Measurements from ENCODE around the gene LDLRAD4.
"Not testable (repeated sequence)": the region's sequence is repeated elsewhere in the genome, so short reads cannot be mapped to it uniquely, and the experiment has no call there.

LDLRAD4 gene

DNA sequence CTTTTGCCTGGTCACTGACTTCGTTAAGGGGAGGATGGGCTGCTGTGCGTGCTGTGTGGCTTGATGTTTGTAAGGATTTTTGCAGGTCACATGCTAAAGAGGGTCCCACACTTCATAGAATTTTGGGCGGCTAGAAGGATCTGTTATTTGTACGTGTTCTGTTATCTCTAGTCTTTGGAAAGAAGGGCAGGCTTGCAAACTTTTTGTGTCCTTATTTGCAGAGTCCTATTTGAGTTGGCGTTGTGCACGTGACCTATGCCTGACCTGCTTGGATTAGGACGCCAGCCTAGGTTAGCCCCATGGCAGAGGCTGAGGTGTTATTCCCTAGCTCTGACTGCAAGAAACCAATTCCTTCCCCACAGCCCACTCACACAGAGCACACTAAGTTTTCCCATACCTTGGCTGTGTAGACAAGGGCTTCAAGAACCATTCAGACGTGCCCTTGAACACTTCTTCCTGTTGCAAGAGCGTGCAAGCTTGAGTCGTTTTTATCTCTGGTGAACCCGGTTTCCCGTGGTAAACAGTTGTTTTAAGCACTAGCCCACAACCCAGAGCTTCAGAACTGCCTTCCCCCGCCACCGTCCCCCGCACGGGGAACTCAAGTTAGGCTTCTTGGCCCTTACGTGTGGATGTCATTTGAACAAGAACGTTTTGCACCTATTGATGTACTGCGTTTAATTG is 94.6 kb downstream of the LDLRAD4 start:
- DNase-seq = no peak

- no peak for DNase-seq
Observed at GRCh38 chr18:13315000-13315399, 96.4 kb downstream of the LDLRAD4 start.

DNA sequence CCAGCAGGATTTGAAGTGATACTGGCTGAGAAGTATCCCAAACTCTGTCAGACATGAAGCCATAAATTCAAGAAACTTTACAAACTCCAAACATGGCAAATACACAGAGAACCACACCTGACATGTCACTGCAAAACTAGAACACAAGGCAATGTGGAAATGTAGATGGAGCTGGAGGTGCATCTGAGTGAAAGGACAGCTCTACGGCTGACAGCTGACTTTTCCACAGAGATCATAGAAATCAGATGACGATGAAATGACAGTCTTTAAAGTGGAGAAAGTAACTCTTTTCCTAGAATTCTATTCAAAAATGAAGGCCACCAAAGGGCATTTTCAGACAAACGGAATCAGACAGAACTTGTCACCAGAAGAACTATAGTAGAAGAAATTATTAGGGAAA is 97.5 kb downstream of the LDLRAD4 start:
- no peak for DNase-seq

GRCh38 chr18:13317801-13318200 is 99.2 kb downstream of the LDLRAD4 start:
- no peak for DNase-seq

- no peak for DNase-seq
Observed at GRCh38 chr18:13318731-13319501, 100.4 kb downstream of the LDLRAD4 start.

- no peak for DNase-seq
Observed at GRCh38 chr18:13319629-13320028, 101.1 kb downstream of the LDLRAD4 start.

DNA sequence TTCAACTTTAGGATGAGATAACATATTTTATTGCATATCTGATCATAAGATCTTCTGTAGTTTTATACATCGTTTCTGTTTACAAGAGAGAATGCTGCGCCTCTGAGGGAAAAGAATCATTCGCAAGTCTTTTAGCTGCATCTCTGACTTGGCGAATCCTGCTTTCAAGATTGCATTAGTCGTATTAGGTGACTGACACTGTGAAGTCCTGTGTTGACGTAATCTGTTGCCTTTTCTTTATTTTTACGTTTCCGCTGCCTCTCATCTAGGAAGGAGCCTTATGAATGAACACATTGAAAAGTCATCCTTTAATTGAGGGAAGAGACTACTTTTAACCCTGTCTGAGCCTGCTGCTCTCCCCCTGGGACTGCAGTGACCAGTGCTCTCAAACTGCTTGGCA is 101.5 kb downstream of the LDLRAD4 start:
- no peak for DNase-seq

DNA sequence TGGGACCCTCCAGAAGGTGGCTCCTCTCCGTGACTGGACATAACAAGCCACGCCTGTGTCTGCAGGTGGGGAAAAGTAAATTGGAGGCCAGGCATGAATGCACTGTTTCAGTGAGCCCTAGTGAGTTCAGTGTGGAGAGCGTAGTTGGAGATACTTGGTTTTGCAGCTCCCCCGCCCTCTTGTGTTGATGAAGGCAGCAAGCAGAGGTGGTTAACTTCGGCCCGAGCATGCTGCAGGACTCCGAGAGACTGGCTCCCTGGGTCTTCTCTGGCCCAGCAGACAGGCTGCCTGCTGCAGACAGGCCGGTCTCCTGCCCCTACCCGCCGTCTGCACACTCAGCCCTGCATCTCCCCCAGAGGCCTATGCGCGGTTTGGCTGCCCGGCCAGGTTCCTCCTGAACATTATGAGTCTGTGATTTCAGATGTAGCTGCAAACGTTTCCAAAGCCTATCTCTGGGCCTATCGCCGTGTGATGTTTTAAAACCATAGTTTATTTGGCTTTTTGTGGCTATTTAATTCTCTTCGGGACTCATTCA is 102.4 kb downstream of the LDLRAD4 start:
- DNase-seq = no peak

- no peak for DNase-seq
Observed at GRCh38 chr18:13321923-13322322, 103.4 kb downstream of the LDLRAD4 start.

DNA sequence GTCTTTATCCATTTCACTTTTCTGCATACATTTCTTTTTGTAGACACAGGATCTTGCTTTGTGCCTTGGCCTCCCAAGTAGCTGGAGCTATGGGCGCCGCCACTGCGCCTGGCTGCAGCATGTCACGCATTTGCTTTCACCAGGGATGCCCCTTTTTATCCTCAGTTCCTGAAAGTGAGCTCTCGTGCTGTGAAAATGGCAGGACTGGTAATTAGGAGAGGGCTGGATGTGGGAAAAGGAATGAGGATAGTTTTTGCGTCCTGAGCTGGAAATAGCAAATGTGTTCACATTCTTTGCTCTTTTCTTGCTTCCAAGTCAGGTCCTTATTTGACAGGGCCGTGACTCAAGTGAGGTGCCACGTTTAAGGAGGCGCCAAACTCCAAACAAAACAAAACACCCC is 104.6 kb downstream of the LDLRAD4 start:
- DNase-seq = no peak

GRCh38 chr18:13324880-13325279 is 106.3 kb downstream of the LDLRAD4 start:
- no peak for DNase-seq

DNA sequence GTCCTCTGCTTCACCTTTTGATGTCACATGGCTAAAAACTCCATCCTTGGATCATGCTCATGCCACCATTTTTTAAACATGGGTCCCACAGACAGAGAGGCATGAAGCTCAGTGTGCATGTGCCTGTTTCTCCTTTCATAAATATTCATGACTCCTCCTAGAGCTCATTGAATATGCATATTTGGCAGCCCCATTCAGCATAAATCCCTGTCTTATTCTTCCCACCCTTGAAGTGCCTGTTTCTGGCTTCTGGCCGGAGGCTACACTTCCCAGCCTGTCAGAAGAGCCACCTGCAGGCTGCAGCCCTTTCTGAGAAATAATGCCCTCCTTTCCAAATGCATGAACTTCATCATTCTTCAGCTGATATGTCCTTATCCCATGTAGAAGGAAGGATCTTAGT is 109.7 kb downstream of the LDLRAD4 start:
- DNase-seq = no peak

- DNase-seq = no peak
Observed at GRCh38 chr18:13330996-13331395, 112.4 kb downstream of the LDLRAD4 start.

- no peak for DNase-seq
Observed at GRCh38 chr18:13331846-13332245, 113.3 kb downstream of the LDLRAD4 start.

DNA sequence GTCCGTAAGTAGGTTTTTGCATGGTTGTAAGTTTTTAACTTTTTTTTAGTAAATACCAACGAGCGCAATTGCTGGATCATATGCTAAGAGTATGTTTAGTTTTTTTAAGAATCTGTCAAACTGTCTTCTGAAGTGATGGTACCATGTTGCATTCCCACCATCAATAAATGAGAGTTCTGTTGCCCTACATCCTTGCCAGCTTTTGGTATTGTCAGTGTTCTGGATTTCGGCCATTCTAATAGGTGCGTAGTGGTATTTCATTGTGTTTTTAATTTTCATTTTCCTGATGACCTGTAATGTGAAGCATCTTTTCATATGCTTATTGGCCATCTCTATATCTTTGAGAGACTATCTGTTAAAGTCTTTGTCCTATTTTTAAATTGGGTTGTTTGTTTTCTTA is 114.3 kb downstream of the LDLRAD4 start:
- DNase-seq = no peak

DNA sequence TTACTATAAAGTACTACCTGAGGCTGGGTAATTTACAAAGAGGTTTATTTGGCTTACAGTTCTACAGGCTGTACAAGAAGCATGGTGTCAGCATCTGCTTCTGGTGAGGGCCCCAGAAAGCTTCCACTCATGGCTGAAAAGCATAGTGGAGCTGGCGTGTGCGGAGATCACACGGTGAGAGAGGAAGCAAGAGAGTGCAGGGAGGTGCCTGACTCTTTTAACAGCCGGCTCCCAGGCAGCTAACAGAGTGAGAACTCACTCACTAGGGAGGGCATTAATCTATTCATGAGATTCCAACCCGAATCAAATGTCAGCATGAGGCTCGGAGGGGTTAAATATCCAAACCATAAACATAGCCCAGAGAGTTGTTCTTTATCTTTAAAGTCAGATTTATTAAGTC is 117.3 kb downstream of the LDLRAD4 start:
- DNase-seq = no peak

- no peak for DNase-seq
Observed at GRCh38 chr18:13336841-13337240, 118.3 kb downstream of the LDLRAD4 start.

- no peak for DNase-seq
Observed at GRCh38 chr18:13337369-13337768, 118.8 kb downstream of the LDLRAD4 start.

GRCh38 chr18:13338318-13338717 is 119.8 kb downstream of the LDLRAD4 start:
- no peak for DNase-seq

DNA sequence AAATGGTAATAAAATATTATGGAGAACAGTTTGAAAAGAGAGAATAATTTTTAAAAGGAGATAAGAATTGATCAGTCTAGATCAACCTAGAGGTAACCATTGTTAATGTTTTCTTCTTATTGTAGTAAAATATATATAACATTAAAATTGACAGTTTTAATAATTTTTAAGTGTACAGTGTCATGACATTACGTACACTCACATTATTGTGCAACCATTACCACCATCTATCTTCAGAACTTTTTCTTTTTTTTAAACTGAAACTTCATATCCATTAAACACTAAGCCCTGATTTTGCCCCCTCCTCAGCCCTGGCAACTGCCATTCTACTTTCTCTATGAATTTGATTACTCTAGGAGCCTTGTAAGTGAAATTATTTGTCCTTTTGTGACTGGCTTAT is 121.1 kb downstream of the LDLRAD4 start:
- DNase-seq = no peak

- DNase-seq = not testable (repeated sequence)
Observed at GRCh38 chr18:13346449-13346848, 127.9 kb downstream of the LDLRAD4 start.

DNA sequence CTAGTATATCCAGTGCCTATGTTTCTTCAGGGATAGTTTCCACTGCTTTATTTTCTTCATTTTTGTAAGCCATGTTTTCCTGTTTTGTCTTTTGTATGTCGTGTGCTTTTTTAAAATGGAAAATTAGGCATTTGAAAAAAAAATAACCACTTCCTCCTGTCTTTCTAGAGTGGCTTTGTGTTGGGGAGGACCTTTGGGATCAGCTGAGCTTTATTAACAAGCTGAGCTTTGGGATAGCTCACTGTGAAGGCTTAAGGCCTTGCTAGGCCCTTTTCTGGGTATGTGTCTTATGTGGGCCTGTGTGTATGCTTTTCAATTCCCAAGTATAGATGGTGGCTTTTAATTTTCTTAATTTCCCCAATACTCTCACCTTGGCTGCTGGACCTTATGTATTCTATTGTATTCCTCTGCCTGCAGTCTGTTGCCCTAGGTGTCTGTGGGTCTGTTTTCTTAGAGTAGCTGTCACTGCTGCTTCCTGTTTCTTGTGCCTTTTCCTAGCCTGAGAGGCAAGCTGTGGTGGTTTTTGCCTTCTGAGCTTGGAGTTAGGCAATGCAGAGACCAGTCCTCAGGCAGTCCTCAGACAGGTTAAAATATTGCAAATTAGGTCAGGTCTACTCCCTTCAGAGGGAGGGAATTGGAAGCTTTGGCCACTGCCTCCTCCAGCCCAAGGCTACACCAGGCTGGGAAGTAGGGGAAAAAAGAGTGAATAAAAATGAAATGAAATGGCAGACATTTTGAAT is 134.7 kb downstream of the LDLRAD4 start:
- DNase-seq = no peak

GRCh38 chr18:13354402-13354801 is 135.8 kb downstream of the LDLRAD4 start:
- no peak for DNase-seq

- DNase-seq = no peak
Observed at GRCh38 chr18:13356032-13356431, 137.5 kb downstream of the LDLRAD4 start.

All from COR-L47 (cell line).